Activated naive CD8-positive, alpha-beta T cell (primary cell): ENCODE data around the gene CCBE1.

ENCODE experiments used
- H3K27ac Mint-ChIP-seq: one replicate; pipeline ENCODE4 v1.8.0; 2021; ENCODE audit warnings: mixed read lengths
- H3K27me3 Mint-ChIP-seq: one replicate; pipeline ENCODE4 v1.8.0; 2021; ENCODE audit warnings: mixed read lengths
- H3K36me3 Mint-ChIP-seq: one replicate; pipeline ENCODE4 v1.8.0; 2021; ENCODE audit warnings: mixed read lengths
- H3K4me1 Mint-ChIP-seq: one replicate; pipeline ENCODE4 v1.8.0; 2021; ENCODE audit warnings: low read depth, mixed read lengths
- H3K4me3 Mint-ChIP-seq: one replicate; pipeline ENCODE4 v1.8.0; 2021; ENCODE audit warnings: mild to moderate bottlenecking, mixed read lengths
- H3K9me3 Mint-ChIP-seq: one replicate; pipeline ENCODE4 v1.8.0; 2021; ENCODE audit warnings: low read depth, mixed read lengths

CCBE1 gene

DNA sequence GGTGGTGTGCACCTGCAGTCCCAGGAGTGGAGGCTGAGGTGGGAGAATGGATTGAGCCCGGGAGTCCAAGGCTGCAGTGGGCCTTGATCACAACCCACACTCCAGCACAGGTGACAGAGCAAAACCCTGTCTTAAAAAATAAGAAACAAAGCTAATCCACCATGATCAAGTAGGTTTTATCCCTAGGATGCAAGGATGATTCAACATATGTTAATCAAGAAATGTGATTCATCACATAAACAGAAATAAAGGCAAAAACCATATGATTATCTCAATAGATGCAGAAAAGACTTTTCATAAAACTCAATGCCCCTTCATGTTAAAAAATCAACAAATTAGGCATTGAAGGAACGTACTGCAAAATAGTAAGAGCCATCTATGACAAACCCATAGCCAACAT lies 58.1 kb downstream of the CCBE1 start:
- Mint-ChIP-seq H3K27ac (no peak overlapping the region), H3K4me1 (no peaks in the 10 kb centered on the region), H3K36me3 (no peaks in the 10 kb centered on the region)

DNA sequence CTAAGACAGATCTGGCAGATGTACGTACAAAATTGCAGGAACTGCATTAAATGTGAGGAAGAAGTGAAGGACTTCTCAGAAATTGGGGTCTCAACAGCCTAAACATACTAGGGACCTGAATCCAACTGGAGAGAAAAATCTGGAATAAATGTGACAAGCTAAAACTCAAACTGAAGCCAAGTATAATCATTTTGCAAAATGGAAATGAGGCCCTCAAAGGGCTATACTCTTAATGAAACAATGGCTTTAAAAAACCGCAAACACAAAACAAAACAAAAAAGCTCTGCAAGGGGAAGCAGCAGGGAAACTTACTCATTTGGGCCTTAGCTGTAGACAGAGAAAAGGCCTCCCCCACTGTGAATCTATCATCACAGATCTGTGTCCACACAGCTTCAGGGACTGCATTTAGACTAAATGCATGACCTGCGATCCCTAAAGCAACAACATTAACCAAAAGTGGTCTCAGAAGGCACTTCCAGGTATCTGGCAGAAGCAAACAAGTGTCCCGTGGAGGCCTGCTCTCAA lies 63.2 kb downstream of the CCBE1 start:
- Mint-ChIP-seq H3K27me3 (peaks cover 16% of the 10 kb centered on the region), H3K4me1 (no peaks in the 10 kb centered on the region), H3K9me3 (peaks cover 4% of the 10 kb centered on the region), H3K4me3 (no peak overlapping the region), H3K36me3 (no peaks in the 10 kb centered on the region), H3K27ac (no peak overlapping the region)

More for the DNA sequence above, 58.1 kb downstream of the CCBE1 start:
- Mint-ChIP-seq H3K9me3 (no peaks in the 10 kb centered on the region), H3K4me3 (no peak overlapping the region), H3K27me3 (peaks cover 14% of the 10 kb centered on the region)

DNA sequence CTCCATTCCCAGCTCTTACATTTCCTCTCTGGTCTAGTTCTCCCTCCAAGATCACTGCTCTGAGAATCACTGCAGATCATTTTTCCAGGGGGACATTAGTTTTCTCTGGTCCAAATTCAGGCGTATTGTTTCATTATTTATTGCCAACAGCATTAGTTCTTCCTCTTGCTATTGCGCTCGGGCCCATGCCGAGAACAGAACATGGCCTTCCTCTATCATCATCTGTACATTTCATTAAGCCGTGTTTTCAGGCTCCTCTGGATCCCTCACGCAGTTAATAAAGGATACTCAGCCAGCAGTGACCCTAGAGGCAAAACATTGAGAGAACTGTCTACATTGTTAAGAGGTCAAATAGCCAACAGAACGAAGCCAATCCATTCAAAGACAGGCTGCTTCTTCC lies 63.9 kb downstream of the CCBE1 start:
- H3K4me1 Mint-ChIP-seq = no peaks in the 10 kb centered on the region
- H3K4me3 Mint-ChIP-seq = no peak overlapping the region
- no peaks in the 10 kb centered on the region for H3K36me3 Mint-ChIP-seq

DNA sequence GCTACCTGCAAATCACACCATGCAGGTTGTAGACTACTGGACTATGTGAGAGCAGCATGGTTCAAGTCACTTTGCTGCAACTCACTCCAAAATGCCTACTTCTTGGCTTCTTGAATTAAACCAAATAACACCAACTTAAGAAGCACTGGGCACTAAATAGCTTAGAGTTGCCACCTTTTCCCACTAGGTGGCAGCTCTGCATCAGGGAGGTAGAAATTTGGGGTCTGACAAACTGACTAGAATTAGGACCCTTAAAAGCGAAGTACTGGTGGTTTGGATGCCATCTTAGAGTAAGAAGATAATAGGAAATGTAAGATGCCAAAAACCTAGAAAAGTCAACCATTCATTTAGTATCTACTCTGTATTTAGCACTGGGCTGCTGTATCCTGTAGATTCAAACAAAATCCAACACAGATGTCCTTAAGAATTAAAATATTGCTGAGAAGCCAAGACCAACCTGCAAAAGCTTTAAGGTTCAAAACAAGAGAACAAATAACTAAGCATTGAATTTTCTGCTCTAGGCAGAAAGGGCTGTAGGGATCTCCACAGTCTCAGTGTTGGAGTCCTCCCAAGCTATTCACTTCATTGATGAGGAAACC lies 65.5 kb downstream of the CCBE1 start:
- H3K36me3 Mint-ChIP-seq = no peaks in the 10 kb centered on the region
- no peak overlapping the region for H3K27ac Mint-ChIP-seq
- H3K4me3 Mint-ChIP-seq = no peak overlapping the region
- H3K4me1 Mint-ChIP-seq = no peaks in the 10 kb centered on the region
- H3K27me3 Mint-ChIP-seq = peaks cover 11% of the 10 kb centered on the region
- H3K9me3 Mint-ChIP-seq = peaks cover 4% of the 10 kb centered on the region

More for the DNA sequence above, 63.9 kb downstream of the CCBE1 start:
- no peak overlapping the region for H3K27ac Mint-ChIP-seq
- peaks cover 16% of the 10 kb centered on the region for H3K27me3 Mint-ChIP-seq
- peaks cover 4% of the 10 kb centered on the region for H3K9me3 Mint-ChIP-seq

DNA sequence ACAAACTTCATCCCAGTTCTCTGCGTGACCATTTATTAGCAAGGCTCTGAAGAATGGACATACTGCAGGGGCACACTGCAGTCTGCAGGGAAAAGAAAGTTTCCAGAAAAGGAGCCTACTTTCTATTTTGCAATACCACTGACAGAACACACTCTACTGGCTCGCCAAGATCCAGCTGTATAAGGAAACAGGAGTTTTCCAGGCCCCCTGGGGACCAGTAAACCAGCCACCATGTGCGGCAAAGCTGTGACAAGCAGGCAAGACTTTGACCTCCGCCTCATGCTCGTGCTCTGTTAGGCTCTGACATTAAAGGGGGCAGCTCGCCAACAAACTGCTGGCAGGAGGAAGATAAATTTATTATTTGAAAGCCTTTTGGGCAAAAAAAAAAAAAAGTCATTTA lies 67.3 kb downstream of the CCBE1 start:
- Mint-ChIP-seq H3K4me1 (no peaks in the 10 kb centered on the region), H3K4me3 (no peak overlapping the region), H3K9me3 (peaks cover 4% of the 10 kb centered on the region), H3K27me3 (peaks cover 9% of the 10 kb centered on the region), H3K36me3 (no peaks in the 10 kb centered on the region), H3K27ac (no peak overlapping the region)

DNA sequence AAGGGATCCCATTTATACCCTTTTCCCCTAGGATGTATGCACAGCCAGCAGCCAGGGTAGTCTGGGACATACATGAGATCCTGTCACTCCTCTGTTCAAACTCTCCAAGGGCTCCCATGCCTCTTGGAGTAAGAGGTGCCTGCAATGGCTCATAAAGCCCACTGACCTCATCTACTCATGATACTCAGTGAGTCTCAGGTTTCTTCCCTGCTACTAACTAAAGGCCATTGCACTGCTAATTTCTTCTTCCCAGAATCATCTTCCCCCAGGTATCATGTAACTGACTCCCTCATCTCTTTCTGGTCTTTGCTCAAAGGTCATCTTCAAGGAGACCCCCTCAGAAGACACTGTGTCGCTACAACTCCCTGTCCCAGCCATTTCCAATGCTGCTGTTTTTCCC lies 68.2 kb downstream of the CCBE1 start:
- Mint-ChIP-seq H3K4me1 (no peaks in the 10 kb centered on the region), H3K27ac (no peak overlapping the region), H3K9me3 (peaks cover 4% of the 10 kb centered on the region), H3K4me3 (no peak overlapping the region), H3K27me3 (peaks cover 9% of the 10 kb centered on the region), H3K36me3 (no peaks in the 10 kb centered on the region)

DNA sequence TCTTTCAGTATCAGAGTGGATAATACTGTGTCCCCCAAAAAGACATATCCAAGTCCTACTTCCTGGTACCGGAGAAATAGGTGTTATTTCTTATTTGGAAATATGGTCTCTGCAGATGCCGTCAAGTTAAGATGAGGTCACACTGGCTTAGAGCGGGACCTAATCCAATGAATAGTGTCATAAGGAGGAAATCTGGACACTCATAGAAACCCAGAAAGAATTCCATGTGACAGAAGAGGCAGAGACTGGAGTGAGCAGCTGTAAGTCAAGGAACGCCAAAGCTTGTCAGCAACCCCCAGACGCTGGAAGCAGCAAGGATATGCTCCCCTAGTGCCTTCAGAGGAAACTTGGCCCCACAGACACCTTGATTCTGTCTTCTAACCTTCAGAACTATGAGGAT lies 69.8 kb downstream of the CCBE1 start:
- Mint-ChIP-seq H3K4me3 (no peak overlapping the region), H3K4me1 (no peaks in the 10 kb centered on the region), H3K27ac (no peak overlapping the region), H3K36me3 (no peaks in the 10 kb centered on the region), H3K27me3 (peaks cover 9% of the 10 kb centered on the region), H3K9me3 (peaks cover 4% of the 10 kb centered on the region)

DNA sequence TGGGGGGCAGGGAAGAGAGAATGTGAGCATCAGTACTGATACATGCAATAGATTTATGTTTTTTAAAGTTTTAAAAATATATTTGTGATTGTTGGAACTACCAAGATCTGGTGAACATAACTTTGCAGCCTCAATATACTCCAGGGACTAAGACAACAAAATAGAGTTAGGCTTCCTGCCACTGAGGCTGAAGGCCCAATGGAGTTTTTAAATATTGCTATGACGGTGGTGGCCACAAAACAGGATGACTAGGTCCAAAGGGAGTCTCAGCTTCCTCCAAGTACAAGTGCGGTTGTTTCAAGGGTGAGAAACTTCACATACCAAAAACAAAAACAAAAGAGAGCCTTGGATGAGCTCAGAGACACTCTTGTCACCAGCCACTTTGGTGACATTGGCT lies 72.9 kb downstream of the CCBE1 start:
- peaks cover 9% of the 10 kb centered on the region for H3K27me3 Mint-ChIP-seq
- no peak overlapping the region for H3K27ac Mint-ChIP-seq
- no peaks in the 10 kb centered on the region for H3K36me3 Mint-ChIP-seq
- no peak overlapping the region for H3K4me3 Mint-ChIP-seq
- no peaks in the 10 kb centered on the region for H3K9me3 Mint-ChIP-seq
- H3K4me1 Mint-ChIP-seq = no peaks in the 10 kb centered on the region

DNA sequence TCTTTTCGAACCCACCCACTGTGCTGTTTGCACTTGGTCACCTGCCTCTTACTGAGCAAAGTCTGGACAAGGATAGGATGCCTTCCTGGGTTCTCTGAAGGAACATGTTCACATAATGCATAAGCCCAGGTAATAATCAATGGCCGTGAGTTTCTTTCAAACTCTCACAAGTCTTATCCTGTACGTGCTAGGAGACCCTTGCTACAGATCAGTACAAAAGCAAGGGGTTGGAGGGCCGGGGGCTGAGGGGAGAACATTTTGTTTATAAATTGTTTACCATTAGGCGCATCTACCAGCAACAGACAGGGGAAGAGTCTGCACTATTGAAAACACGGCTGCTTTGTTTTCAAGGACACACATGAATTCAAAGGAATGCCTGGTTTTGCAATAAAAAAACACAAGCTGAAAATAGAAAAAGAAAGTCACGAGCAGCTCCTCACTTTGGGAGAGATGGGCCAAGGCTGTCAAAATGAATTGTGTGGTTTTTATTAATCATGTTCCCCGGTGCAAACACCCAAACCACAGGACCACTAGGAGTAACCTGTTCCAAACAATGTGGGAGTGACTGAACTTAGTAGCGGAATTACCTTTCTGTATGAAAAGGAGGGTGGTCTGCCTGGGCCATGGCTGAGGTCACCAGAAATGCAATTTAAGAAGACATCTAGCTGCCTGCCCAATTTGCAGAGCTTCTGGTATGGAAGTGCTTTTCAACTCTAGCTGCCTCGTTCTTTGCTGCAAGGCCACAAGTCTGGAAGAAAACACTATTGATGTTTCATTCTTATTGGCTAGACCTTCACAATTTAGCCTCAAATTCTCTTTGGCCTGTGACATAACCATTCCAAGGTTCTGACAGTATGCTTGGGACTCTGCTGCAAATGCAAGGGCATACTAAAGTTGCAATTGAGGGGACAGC lies 73.5 kb downstream of the CCBE1 start:
- H3K27me3 Mint-ChIP-seq = peaks cover 6% of the 10 kb centered on the region
- no peaks in the 10 kb centered on the region for H3K4me1 Mint-ChIP-seq
- no peaks in the 10 kb centered on the region for H3K36me3 Mint-ChIP-seq
- H3K27ac Mint-ChIP-seq = no peak overlapping the region
- no peaks in the 10 kb centered on the region for H3K9me3 Mint-ChIP-seq
- no peak overlapping the region for H3K4me3 Mint-ChIP-seq

DNA sequence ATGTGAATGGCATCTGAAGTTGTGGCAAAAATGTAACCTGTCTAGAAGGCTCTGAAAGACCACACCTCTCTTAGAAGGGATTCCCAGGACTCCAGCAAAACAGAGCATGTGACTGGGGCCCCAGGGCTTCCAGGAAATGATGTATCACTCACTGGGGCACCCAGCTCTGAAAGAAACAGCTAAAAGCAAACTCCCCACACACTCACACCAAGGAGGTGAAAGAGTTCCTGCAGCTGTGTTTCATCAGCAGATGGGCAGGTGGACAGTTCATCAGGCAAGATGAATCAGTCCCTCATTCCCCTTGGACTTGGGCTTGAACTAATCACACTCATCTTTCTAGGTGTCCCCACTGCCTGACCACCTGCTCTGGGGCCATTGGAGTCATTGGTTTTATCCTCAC lies 76.2 kb downstream of the CCBE1 start:
- Mint-ChIP-seq H3K36me3 (no peaks in the 10 kb centered on the region), H3K9me3 (no peaks in the 10 kb centered on the region), H3K27ac (no peak overlapping the region), H3K4me3 (no peak overlapping the region), H3K4me1 (no peaks in the 10 kb centered on the region), H3K27me3 (peaks cover 10% of the 10 kb centered on the region)

DNA sequence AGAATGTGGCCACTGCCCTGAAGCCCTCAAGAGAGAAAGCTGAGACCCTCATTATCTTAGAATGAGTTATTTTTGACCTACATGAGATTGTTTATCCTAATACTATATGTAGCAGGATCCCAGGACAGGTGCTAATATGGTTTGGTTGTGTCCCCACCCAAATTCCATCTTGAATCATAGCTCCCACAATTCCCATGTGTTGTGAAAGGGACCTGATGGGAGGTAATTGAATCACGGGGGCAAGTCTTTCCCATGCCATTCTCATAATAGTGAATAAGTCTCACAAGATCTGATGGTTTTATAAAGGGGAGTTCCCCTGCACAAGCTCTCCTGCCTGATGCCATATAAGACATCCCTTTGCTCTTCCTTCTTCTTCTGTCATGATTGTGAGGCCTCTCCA lies 76.8 kb downstream of the CCBE1 start:
- Mint-ChIP-seq H3K4me1 (no peaks in the 10 kb centered on the region), H3K27me3 (peaks cover 11% of the 10 kb centered on the region), H3K4me3 (no peak overlapping the region), H3K27ac (no peak overlapping the region), H3K9me3 (no peaks in the 10 kb centered on the region), H3K36me3 (no peaks in the 10 kb centered on the region)

DNA sequence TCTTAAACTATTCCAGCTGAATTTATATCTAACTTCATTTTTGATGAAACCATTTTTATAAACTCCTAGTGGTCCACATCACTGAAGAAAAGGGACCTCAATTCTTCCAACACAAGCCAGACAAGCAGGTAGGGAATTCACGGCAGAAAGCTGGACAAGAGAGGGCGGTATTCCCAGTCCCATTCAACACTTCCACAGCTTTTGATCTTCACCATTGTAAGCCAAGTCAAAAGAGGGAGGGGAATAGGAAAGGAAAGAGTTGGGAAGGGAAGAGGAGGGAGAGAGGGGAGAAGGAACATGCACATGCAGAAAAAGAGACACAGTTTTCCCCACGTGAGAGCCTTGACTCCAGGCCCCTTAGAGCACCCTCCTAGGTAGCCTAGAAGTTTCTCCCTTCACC lies 77.4 kb downstream of the CCBE1 start:
- H3K9me3 Mint-ChIP-seq = no peaks in the 10 kb centered on the region
- no peak overlapping the region for H3K4me3 Mint-ChIP-seq
- H3K36me3 Mint-ChIP-seq = no peaks in the 10 kb centered on the region
- no peaks in the 10 kb centered on the region for H3K4me1 Mint-ChIP-seq
- peaks cover 11% of the 10 kb centered on the region for H3K27me3 Mint-ChIP-seq
- no peak overlapping the region for H3K27ac Mint-ChIP-seq

DNA sequence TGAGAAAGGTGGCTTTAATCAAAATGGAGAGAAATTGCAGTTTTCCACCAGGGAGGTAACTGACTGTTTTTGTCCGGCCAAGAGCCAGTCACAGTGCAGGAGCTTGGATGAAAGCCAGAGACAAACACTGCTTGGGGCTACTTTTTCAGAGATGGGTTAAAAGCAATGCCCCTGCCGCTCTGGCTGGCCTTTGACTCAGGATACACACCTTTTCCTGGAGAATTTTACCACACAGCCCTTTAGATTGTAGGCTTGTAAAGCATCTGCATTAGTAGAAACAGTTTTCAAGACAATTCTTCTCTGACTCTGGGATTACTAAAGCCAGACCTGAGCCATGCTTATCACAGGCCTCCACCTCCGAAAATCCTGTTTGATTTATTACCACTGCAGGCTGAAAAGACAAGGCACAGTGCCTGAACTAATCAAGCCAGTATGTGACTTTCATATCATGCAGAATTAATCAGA lies 79.7 kb downstream of the CCBE1 start:
- peaks cover 11% of the 10 kb centered on the region for H3K27me3 Mint-ChIP-seq
- H3K9me3 Mint-ChIP-seq = no peaks in the 10 kb centered on the region
- H3K36me3 Mint-ChIP-seq = no peaks in the 10 kb centered on the region
- H3K27ac Mint-ChIP-seq = no peak overlapping the region
- H3K4me3 Mint-ChIP-seq = no peak overlapping the region
- H3K4me1 Mint-ChIP-seq = no peaks in the 10 kb centered on the region

DNA sequence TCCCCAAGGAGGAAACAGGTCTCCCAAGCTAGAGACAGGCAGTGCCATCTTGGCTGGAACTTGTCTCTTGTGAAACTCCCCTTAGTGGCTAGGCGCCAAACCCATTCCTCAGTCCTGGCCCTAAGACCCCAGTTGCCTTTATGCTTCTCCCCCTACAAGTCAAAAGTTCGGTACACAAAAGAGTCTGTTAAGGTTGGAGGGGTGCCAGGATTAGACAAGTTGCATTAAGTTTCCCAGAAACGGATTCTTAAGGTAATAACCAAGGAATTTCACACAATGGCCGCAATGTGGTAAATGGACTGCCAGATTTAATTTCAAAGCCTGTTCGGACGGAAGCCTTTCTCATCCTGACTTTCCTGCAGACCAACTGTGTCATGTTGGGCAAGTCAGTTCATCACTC lies 80.7 kb downstream of the CCBE1 start:
- Mint-ChIP-seq H3K4me3 (no peak overlapping the region), H3K9me3 (no peaks in the 10 kb centered on the region), H3K36me3 (no peaks in the 10 kb centered on the region), H3K27ac (no peak overlapping the region), H3K27me3 (peaks cover 7% of the 10 kb centered on the region), H3K4me1 (no peaks in the 10 kb centered on the region)

DNA sequence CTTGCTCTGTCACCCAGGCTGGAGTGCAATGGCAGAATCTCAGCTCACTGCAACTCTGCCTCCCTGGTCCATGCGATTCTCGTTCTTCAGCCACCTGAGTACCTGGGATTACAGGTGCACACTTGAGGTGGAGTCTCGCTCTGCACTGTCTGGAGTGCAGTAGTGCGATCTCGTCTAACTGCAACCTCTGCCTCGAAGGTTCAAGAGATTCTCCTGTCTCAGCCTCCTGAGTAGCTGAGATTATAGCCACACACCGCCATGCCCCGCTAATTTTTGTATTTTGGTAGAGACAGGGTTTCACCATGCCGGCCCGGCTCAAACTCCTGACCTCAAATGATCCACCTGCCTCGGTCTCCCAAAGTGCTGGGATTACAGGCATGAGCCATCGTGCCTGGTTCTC lies 83.3 kb downstream of the CCBE1 start:
- H3K4me3 Mint-ChIP-seq = no peak overlapping the region
- peaks cover 7% of the 10 kb centered on the region for H3K27me3 Mint-ChIP-seq
- H3K4me1 Mint-ChIP-seq = no peaks in the 10 kb centered on the region
- no peaks in the 10 kb centered on the region for H3K36me3 Mint-ChIP-seq
- H3K27ac Mint-ChIP-seq = no peak overlapping the region
- no peaks in the 10 kb centered on the region for H3K9me3 Mint-ChIP-seq
